Measurements from ENCODE around the gene WRAP53.

Gene WRAP53

GRCh38 chr17:7742729-7743128 lies 54.5 kb downstream of the WRAP53 start:
- no peaks in the 10 kb centered on the region for H3K36me3 Mint-ChIP-seq
- no peak overlapping the region for H3K27ac Mint-ChIP-seq
- ATAC-seq, result no peak

GRCh38 chr17:7744416-7744815 lies 56.1 kb downstream of the WRAP53 start:
- H3K27me3 Mint-ChIP-seq, result peaks cover 38% of the 10 kb centered on the region
- H3K36me3 Mint-ChIP-seq, result no peaks in the 10 kb centered on the region
- H3K27ac Mint-ChIP-seq, result no peak overlapping the region
- no peak overlapping the region for H3K4me3 Mint-ChIP-seq
- H3K4me1 Mint-ChIP-seq, result no peaks in the 10 kb centered on the region
- no peak for ATAC-seq
- no peaks in the 10 kb centered on the region for H3K9me3 Mint-ChIP-seq

More at GRCh38 chr17:7742729-7743128, 54.5 kb downstream of the WRAP53 start:
- Mint-ChIP-seq H3K9me3 (no peaks in the 10 kb centered on the region), H3K4me3 (no peak overlapping the region), H3K4me1 (no peaks in the 10 kb centered on the region), H3K27me3 (peaks cover 40% of the 10 kb centered on the region)

GRCh38 chr17:7745748-7746470 lies 57.6 kb downstream of the WRAP53 start:
- Mint-ChIP-seq H3K36me3 (peaks cover 5% of the 10 kb centered on the region), H3K9me3 (peaks cover 4% of the 10 kb centered on the region), H3K4me3 (no peak overlapping the region), H3K27ac (no peak overlapping the region), H3K4me1 (no peaks in the 10 kb centered on the region), H3K27me3 (peaks cover 36% of the 10 kb centered on the region)
- ATAC-seq, result no peak

GRCh38 chr17:7747635-7748071 lies 59.4 kb downstream of the WRAP53 start:
- Mint-ChIP-seq H3K4me1 (no peaks in the 10 kb centered on the region), H3K4me3 (no peak overlapping the region), H3K36me3 (peaks cover 5% of the 10 kb centered on the region), H3K27me3 (peaks cover 24% of the 10 kb centered on the region), H3K9me3 (peaks cover 4% of the 10 kb centered on the region), H3K27ac (no peak overlapping the region)
- no peak for ATAC-seq

- Mint-ChIP-seq H3K27ac (no peak overlapping the region), H3K4me3 (no peak overlapping the region), H3K4me1 (no peaks in the 10 kb centered on the region), H3K27me3 (peaks cover 24% of the 10 kb centered on the region), H3K36me3 (peaks cover 5% of the 10 kb centered on the region), H3K9me3 (peaks cover 4% of the 10 kb centered on the region)
- no peak for ATAC-seq
These were observed 59.9 kb downstream of the WRAP53 start for GRCh38 chr17:7748076-7748775.

- Mint-ChIP-seq H3K9me3 (peaks cover 4% of the 10 kb centered on the region), H3K27ac (no peak overlapping the region), H3K36me3 (peaks cover 5% of the 10 kb centered on the region), H3K4me1 (no peaks in the 10 kb centered on the region), H3K27me3 (peaks cover 41% of the 10 kb centered on the region), H3K4me3 (no peak overlapping the region)
- ATAC-seq, result no peak
These were observed 62.1 kb downstream of the WRAP53 start for GRCh38 chr17:7750321-7750821.

Measured in stimulated activated memory B cell treated with anti-CD40 and anti-IgM and Interleukin-4, amounts not matched to agents 10 μg/mL and 1 μg/mL and 100 μg/mL, for 72 hours (primary cell).